ENCODE data around the gene ABTB2.

- TF ChIP-seq POLR2A (IDR thresholded peaks at IDR 0.05) (no peak), EP300 (IDR thresholded peaks at IDR 0.05) (no peak), CTCF (IDR thresholded peaks at IDR 0.05) (no peak)
Measured at GRCh38 chr11:34335801-34336200, 22.0 kb downstream of the ABTB2 start.

Data from tibial nerve (tissue), 4 donors.